GM18517 (cell line): ENCODE data around the gene RXRA.

Experiments
- ATAC-seq: cut with Tn5 transposase; IDR thresholded peaks from one replicate; pipeline ENCODE4 v1.9.1; 2021; ENCODE audit warnings: mild to moderate bottlenecking, moderate library complexity; ENCODE audit not compliant: unreplicated experiment

The RXRA gene

DNA sequence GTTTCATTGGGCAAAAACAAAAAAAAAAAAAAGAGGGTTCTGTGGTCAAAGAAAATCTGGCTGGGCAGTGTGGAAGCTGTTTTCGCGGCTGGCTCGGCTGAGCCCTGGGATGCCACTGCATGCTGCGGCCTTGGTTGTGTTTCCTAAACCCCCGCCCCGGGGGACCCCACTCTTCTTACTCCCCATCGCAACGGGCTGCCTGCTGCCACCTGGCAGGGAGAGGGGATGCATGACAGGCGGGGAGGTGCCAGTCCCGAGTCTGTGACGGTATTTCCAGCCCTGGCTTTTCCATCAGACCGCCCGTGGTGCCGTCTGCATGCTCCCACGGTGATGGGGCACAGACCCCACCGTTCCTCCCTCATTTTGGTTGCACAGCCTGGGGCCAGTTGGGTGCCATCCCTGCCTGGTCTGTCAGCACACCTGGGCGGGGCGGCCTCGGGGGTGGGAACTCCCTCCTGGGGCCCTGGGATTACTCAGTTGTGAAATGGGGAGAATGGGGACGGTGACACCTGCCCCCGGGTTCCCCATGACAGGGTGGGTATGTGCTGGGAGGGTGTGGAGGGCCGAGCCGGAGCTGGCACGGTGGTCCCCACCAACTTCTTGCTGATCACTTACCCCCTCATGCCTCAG lies 101.0 kb downstream of the RXRA start:
- ATAC-seq: no peak

DNA sequence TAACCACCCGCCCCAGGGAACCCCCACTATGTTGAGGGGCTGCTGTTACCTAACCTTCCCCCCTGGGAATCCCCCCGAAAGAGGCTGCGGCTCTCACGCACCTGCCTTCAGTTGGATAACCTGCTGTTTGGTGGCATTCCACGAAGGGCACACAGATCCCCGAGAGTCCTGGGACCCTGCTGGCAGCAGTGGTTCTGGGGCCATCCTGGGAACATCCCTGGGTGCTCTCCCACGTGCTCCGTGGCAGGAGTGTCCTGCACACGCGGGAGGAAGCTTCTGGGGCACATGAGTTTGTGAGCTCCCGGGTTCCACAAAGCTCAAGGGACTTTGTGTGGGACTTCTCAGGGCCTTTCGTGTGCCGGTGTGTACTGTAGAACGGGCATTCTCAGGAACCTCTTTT lies 102.3 kb downstream of the RXRA start:
- ATAC-seq: no peak

DNA sequence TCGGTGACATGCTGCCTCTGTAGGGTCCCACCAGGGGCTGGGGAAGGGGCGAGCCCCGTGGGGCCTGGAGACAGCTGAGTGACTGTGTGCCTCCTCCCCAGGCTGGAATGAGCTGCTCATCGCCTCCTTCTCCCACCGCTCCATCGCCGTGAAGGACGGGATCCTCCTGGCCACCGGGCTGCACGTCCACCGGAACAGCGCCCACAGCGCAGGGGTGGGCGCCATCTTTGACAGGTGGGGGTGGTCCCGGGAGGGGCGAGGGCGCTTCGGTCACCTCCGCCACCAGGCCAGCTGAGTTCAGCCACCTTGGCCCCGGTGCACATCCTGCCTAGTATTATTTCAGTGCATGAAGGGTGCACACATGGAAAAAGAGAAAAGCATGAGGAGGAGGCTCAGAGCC lies 102.8 kb downstream of the RXRA start:
- ATAC-seq: no peak

DNA sequence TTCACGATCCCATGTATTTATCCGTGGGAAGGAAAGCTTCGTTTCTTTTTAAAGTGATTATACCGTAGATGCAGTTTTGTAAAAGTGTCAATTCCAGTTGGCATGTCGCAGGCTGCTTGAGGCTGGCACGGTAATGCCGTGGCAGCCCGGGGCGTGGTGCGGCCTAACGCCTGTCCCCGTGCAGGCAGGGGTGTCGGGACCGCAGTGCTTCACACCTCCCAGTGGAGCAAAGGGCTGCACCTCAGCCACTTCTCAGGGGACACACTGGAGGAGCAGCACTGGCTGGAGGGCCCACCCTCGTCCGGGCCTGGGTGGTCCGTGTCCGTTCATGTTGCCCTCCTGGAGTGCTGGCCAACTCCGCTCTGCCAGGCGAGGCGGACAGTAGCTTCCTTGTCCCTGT lies 103.2 kb downstream of the RXRA start:
- ATAC-seq: no peak

DNA sequence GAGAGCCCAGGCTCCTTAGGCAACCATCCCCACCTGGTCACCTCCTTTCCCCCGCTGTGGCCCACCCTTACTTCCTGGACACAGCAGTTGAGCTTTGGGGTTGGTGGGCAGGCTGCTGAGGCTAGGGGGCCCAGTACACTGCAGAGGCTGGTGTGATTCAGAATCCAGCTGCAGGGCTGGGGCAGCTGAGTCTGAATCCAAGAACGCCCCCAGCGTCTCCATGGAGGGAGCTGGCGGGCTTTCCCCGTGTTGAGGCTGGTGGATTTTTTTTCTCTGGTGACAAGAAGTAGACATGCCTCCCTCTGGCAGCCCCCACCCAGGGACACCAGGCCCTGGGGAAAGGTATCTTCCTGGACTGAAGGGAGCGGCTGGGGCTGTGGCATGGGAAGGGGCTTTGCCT lies 104.8 kb downstream of the RXRA start:
- no peak for ATAC-seq

DNA sequence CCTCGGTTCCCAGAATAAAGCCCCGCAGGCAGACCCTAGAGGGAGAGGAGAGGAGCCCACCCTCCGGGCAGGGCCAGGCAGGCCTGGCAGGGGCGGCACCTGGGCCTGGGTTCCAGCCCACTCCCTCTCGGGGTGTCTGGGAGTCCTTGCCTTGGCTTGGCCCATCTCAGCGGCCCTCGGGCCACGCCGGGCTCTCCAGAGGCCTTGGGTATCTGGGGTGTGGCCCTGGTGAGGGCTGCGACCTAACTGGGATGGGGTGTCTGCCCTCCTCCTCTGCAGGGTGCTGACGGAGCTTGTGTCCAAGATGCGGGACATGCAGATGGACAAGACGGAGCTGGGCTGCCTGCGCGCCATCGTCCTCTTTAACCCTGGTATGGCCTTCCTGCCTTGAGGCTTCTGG lies 105.4 kb downstream of the RXRA start:
- ATAC-seq: no peak

DNA sequence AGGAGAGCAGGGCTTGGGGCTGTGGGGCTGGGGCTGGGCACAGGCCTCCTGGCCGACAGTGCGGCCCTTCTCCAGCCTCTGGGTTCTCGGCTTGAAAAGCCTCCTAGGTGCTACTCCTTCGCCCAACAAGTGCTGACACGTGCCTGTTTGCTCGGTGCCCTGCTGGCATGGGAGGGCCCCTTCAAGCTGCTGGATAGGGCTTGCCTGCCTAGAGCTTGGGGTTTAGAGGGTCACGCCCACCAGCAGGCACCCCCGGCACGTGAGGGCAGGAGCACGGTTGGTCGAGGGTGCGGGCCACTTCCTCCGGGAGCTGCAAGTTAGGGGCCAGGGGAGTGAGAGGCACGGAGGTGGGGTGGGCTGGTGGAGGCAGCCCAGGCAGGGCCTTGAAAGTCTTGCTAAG lies 106.2 kb downstream of the RXRA start:
- no peak for ATAC-seq

DNA sequence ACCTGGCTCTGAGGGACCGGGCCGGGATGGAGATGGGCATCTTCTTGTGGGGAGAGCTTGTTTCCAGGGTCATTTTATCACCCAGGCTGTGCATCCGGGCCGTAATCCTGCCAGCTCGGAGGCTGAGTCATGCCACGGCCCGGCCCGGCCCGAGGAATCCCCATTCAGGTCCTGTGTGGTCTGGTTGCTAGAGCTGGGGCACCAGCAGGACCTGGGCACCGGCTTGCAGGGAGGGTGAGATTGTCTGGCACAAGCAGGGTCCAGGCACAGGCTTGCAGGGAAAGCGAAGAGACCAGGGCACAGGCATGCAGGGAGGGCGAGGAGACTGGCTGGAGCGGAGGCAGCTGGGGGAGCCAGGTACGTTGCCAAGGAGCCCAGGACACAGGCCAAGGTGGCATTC lies 106.8 kb downstream of the RXRA start:
- no peak for ATAC-seq

DNA sequence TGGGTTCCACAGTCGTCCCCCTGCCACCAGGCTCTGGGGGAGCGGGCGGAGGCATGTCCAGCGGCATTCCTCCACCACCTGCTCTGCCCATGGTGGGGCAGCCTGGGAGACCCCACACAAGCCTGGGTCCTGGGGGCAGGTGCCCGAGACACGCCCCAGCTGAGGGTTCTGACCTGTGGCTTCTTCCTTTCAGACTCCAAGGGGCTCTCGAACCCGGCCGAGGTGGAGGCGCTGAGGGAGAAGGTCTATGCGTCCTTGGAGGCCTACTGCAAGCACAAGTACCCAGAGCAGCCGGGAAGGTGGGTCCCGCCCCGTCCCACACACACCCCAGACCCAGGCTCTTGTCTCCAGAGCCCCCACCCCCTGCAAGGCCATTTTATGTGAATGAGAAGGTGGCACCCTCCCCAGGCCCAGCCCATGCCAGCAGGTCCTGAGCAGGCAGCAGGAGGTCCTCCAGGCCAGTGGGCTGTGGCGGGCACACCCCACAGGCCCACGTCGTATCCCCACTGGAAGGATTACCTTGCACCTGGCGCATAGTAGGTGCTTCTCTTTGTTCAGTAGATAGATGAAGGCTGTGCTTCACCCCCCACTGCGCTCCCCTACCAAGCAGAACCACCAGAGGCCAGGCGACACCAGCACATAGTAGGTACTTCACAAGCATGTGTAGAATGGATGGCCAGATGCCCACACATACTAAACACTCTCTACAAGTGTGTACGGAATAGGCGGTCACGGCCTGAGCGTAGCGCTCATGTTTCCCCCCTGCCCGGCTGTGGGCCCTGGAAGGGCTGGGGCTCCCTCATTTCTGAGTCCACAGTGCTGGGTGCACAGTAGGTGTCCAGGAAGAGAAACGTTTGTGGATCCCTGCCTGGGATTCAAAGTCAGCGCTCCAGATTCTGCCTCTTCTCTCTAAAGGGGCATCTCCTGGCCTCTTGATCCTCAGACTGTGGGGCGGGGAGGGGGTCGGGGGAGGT lies 107.9 kb downstream of the RXRA start:
- no peak for ATAC-seq

DNA sequence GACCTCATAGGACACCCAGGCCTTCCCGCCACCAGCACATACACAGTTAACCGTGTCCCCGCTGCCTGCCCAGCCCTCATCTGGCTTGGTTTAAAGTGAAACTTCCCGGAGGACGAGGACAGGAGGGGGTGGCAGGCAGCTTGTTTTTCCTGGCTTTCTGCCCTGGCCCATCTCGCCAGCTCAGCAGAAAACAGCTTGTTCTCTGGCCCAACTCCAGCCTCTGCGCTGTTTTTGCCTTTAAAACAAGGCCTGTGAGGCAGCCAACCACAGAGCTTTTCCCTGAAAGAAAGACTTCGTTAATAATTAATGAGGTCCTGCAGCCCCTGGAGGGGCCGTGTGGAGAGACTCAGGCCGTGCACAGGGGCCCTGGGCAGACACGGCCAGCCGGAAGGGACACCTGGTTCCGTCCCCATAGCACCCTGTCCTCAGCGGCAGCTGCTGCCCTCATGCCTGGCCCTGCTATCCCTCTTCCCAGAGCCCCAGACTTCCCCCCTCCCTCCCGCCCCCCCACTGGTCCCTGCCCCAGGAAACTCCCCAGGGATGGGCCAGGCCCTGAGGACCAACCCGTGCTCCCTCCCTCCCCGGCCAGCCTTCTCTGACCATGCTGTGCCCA lies 108.7 kb downstream of the RXRA start:
- no peak for ATAC-seq

DNA sequence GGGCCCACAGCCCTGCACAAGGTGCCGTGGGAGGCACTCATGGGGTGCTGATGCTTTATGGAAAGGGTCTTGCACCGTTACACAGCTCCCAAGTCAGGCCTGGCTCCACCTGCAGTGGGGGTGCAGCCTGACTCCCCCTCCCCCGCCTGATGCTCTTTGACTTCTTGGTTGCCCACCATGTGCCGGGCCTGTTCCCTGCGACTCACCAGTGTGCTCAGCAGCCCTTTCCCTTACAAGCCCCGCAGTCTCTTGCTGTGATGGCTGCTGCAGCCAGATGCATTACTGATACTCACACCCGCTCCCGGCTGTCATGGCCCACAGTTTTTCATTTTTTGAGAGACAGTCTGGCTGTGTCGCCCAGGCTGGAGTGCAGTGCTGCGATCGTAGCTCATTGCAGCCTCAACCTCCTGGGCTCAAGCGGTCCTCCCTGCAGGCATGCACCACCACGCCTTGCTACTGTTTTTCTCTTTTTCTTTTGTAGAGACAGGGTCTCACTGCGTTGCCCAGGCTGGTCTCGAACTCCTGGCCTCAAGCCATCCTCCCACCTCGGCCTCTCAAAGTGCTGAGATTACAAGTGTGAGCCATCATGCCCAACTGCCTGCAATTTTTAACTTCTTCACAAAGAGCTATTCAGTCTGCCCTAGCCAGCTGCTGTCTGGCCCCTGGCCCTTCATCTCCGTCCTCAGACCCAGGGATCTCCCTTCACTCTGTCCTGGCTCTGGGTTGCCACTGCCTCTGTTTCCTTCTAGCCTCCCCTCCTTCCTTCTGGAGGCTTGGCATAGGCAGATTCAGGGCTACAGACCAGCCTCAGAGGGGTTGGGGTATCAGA lies 109.5 kb downstream of the RXRA start:
- no peak for ATAC-seq

DNA sequence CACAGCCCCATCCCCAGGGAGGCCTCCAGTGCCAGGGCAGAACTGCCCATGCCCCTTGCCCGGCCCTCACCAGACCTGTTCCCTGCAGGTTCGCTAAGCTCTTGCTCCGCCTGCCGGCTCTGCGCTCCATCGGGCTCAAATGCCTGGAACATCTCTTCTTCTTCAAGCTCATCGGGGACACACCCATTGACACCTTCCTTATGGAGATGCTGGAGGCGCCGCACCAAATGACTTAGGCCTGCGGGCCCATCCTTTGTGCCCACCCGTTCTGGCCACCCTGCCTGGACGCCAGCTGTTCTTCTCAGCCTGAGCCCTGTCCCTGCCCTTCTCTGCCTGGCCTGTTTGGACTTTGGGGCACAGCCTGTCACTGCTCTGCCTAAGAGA lies 110.1 kb downstream of the RXRA start:
- no peak for ATAC-seq

DNA sequence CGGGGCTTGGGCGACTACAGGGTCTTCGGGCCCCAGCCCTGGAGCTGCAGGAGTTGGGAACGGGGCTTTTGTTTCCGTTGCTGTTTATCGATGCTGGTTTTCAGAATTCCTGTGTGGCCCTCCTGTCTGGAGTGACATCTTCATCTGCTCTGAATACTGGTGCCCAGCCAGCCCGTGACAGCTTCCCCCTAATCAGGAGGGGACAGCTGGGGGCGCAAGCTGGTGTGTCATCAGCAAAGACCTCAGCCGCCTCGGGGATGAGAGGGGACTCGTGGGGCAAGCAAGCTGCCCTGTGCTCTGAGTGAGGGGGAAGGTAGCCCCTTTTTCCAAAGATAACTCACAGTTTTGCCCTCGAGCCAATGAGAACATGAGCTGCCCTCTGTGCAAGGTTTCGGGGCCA lies 110.7 kb downstream of the RXRA start:
- ATAC-seq: no peak

DNA sequence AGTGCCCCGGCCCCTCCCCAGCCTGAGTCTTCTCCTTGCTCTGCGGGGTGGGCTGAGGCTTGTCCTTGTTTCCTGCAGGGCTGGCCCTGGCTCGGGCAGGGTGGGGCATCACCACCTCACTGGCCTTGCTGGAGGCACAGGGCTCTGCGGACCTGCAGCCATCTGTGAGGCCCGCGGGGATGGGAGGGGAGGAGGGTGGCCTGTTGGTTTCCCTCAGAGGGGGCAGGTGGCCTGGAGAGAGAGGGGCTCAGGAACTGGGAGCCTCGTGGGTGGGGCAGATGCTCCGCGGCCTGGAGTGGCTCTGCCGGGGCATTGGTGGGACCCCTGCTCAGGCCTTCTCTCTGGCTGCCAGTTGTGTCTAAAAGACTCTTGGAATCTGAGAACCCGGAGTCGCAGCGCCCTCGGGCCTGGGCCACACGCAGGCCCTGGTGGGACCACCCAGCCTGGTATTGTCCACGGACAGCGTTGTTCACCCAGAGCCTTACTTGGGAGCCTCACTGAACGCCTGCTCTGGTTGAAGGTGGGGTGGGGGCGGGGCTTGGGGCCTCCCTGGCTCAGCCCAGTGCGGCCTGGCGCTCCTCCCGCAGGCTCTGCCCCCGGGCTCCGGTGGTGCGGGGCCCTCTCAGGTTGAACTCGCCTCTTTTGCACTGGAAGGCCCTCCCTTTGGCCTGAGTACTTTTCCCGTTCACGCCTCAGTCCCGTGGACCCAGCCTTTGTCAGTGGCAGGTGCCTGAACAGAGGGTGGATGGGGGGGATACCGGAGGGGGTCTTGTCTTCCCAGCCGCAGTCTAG lies 111.3 kb downstream of the RXRA start:
- no peak for ATAC-seq

DNA sequence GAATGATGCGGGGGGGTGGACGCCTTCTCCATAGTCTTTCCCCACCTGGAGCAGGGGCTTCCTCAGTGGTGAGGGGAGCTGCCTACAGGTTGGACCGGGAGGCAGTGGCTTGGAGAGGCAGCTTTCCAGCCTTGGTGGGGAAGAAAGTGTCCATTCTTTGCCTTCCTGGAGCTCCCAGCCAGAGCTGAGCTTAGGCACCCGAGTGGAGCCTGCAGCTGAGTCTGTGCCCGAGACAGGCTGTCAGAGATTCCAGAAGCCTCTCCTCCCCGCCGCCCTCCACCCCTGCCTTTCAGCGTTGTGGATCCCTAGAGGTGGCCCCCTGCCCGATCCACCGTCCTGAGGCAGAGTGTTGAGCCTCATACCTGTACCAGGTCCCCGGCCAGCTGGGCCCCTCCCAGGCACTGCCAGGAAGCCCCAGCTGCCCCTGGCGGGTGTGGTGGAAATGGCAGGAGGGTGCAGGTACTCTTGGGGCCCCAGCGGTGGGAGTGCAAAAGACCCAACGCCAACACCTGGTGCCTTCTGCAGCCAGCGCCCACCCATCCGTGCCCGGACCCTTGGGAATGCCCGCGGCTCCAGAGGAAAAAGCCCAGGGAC lies 112.0 kb downstream of the RXRA start:
- ATAC-seq: no peak

DNA sequence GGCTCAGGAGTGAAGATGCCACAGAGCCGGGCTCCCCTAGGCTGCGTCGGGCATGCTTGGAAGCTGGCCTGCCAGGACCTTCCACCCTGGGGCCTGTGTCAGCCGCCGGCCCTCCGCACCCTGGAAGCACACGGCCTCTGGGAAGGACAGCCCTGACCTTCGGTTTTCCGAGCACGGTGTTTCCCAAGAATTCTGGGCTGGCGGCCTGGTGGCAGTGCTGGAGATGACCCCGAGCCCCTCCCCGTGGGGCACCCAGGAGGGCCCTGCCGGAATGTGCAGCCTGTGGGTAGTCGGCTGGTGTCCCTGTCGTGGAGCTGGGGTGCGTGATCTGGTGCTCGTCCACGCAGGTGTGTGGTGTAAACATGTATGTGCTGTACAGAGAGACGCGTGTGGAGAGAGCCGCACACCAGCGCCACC lies 113.1 kb downstream of the RXRA start:
- no peak for ATAC-seq

DNA sequence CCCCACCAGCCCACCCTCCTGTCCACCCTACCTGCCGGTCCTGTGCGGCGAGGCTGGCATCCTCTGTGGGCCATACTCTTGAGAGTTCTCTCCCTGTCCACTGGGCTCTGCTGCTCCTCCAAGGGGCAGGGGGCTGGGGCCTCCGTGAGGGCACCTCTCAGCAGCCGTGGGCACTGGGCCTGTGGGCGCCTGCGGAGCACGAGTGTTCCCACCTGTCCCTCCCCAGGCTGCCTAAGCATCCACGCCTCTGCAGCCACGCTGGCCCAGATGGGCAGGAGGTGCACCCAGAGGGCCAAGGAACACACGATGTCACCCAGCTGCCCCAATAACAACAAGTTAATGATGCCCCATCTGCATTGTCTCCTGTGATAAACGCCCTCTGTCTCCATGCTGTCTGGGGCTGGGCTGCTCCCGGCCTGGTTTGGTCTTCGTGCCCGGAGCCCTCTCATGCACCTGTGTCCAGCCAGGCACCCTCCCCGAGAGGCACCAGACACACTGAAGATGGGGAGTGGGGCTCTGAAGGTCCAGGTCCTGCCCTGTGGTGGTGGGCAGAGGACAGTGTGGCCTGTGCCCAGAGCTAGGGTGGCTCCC lies 114.5 kb downstream of the RXRA start:
- ATAC-seq: no peak

DNA sequence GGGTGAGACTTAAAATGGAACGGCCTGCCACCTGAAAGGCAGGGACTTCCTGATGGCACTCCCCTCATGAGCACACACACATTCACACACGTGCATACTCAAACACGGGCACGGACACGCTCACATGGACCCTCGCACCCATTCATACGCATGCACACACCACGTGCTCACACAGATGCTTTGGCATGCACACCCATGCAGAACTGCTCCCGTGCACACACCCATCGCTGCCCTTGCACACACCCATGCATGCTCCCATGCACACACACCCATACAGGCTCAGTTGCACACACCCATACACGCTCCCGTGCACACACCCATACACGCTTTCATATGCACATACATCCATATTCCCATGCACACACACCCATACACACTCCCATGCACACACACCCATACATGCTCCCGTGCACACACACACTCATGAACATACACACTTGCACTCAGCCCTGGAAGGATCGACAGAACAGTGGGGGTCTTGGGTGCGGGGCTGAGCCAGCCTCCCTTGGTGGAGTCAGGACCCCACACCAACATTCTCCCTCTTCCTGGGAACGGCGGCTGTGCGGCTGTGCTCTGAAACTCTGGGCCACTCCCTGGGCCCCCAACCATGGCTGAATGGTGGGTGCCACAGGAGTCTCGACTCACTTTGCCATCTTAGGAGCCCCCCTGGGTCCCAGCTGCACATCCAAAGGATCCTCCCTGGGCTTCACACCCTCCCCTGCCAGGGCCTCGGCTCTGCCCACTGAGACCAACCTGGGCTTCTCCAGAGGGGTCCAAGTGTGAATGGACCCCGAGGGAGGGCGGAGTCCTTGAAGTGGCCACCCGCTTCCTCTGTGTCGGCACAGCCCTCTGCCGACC lies 115.2 kb downstream of the RXRA start:
- ATAC-seq: no peak

DNA sequence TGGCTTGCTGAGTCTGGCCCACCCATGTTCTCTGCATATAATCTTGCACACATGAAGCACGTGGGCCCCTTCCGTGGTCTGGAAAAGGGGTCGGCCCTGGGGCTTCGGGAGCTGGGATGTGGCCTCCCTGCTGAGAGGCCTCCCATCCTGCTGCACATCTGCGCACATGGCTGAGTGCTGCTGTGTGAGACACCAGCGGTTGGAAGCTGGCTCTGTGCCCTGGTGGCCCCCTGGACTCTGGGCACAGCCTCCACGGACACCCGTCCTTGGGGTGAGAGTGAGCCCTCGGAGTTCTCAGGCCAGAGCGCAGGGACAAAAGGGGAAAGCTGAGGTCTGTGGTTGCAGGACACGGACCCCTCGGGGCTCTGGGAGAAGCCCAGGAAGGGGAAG lies 115.8 kb downstream of the RXRA start:
- ATAC-seq: no peak
